OCI-LY1 (cell line): ENCODE data around the gene RBP4.

Experiments used
- H2AFZ ChIP-seq: fragments of 200-600 bp; sonication (generic), shearing (Covaris generic); 2 replicates; pipeline ENCODE4 v1.6.0; 2014; ENCODE audit warnings: antibody characterized with exemption, mild to moderate bottlenecking, low read length
- H3F3A ChIP-seq: fragments of 200-600 bp; sonication (generic), shearing (Covaris generic); 2 replicates; pipeline ENCODE4 v1.6.0; 2014; ENCODE audit warnings: mild to moderate bottlenecking, antibody characterized with exemption, low read length, moderate library complexity; ENCODE audit not compliant: insufficient read depth
- H3K27ac ChIP-seq: fragments of 200-600 bp; sonication (generic); 2 replicates; pipeline ENCODE4 v1.5.1; 2014; ENCODE audit warnings: low read length, mixed run types, mild to moderate bottlenecking, low read depth; ENCODE audit not compliant: poor library complexity, severe bottlenecking
- H3K27me3 ChIP-seq: fragments of 200-600 bp; sonication (generic); 2 replicates; pipeline ENCODE4 v1.6.0; 2014; ENCODE audit warnings: antibody characterized with exemption, mild to moderate bottlenecking, low read length, moderate library complexity; ENCODE audit not compliant: insufficient read depth
- H3K36me3 ChIP-seq: fragments of 200-600 bp; sonication (generic); 2 replicates; pipeline ENCODE4 v1.6.1; 2014; ENCODE audit warnings: mild to moderate bottlenecking, antibody characterized with exemption, low read length, moderate library complexity, mixed read lengths; ENCODE audit not compliant: insufficient read depth
- H3K4me1 ChIP-seq: fragments of 200-600 bp; sonication (generic); 2 replicates; pipeline ENCODE4 v1.5.1; 2014; ENCODE audit warnings: mild to moderate bottlenecking, low read length, moderate library complexity; ENCODE audit not compliant: insufficient read depth, severe bottlenecking
- H3K4me2 ChIP-seq: fragments of 200-600 bp; sonication (generic), shearing (Covaris generic); 2 replicates; pipeline ENCODE4 v1.6.1; 2014; ENCODE audit warnings: low read length
- H3K4me3 ChIP-seq: fragments of 200-600 bp; sonication (generic); 2 replicates; pipeline ENCODE4 v1.5.1; 2014; ENCODE audit warnings: low read length, low read depth, mild to moderate bottlenecking, mixed read lengths; ENCODE audit not compliant: poor library complexity, severe bottlenecking
- H3K79me2 ChIP-seq: fragments of 200-600 bp; shearing (Covaris generic); 2 replicates; pipeline ENCODE4 v1.6.1; 2016; ENCODE audit warnings: mixed run types, low read length, mixed read lengths; ENCODE audit not compliant: insufficient read depth
- H3K9ac ChIP-seq: fragments of 200-600 bp; sonication (generic), shearing (Covaris generic); 2 replicates; pipeline ENCODE4 v1.6.1; 2014; ENCODE audit warnings: mild to moderate bottlenecking, low read length, mixed read lengths
- H3K9me2 ChIP-seq: fragments of 200-600 bp; sonication (generic), shearing (Covaris generic); 2 replicates; pipeline ENCODE4 v1.6.1; 2014; ENCODE audit warnings: low read depth, mild to moderate bottlenecking, low read length, mixed read lengths
- H3K9me3 ChIP-seq: fragments of 200-600 bp; shearing (Covaris generic); 2 replicates; pipeline ENCODE4 v1.6.1; 2014; ENCODE audit warnings: low read length, mixed read lengths
- H4K20me1 ChIP-seq: fragments of 200-600 bp; sonication (generic), shearing (Covaris generic); 2 replicates; pipeline ENCODE4 v1.6.0; 2016; ENCODE audit warnings: mild to moderate bottlenecking, low read length; ENCODE audit not compliant: insufficient read depth
- CTCF ChIP-seq: fragments of 200-600 bp; sonication (generic), shearing (Covaris generic); IDR thresholded peaks from 2 replicates; pipeline ENCODE4 v1.5.1; 2017; ENCODE audit warnings: mild to moderate bottlenecking, antibody characterized with exemption, low read length, moderate library complexity, mixed read lengths
- EZH2 ChIP-seq: fragments of 200-600 bp; sonication (generic), shearing (Covaris generic); IDR thresholded peaks from 2 replicates; pipeline ENCODE4 v1.8.0; 2017; ENCODE audit warnings: borderline replicate concordance, mixed run types, mild to moderate bottlenecking, antibody characterized with exemption, low read length, moderate library complexity, mixed read lengths

Gene RBP4

GRCh38 chr10:93629647-93630305 lies 28.7 kb upstream of the RBP4 start:
- Histone ChIP-seq H3K36me3 (no peaks in the 10 kb centered on the region), H3K79me2 (no peaks in the 10 kb centered on the region), H3K9ac (no peak overlapping the region), H2AFZ (no peak overlapping the region), H3F3A (no peaks in the 10 kb centered on the region), H3K9me2 (no peaks in the 10 kb centered on the region), H4K20me1 (no peaks in the 10 kb centered on the region), H3K9me3 (no peaks in the 10 kb centered on the region), H3K27me3 (no peaks in the 10 kb centered on the region), H3K4me2 (no peak overlapping the region), H3K4me3 (no peak overlapping the region), H3K4me1 (no peaks in the 10 kb centered on the region), H3K27ac (no peak overlapping the region)
- TF ChIP-seq CTCF: no peak
- no peak for TF ChIP-seq EZH2

- Histone ChIP-seq H3K4me1 (no peaks in the 10 kb centered on the region), H3K27ac (no peak overlapping the region), H3K79me2 (no peaks in the 10 kb centered on the region), H4K20me1 (no peaks in the 10 kb centered on the region), H3K9me3 (no peaks in the 10 kb centered on the region), H3F3A (no peaks in the 10 kb centered on the region), H2AFZ (no peak overlapping the region), H3K4me3 (no peak overlapping the region), H3K9ac (no peak overlapping the region), H3K27me3 (no peaks in the 10 kb centered on the region), H3K36me3 (no peaks in the 10 kb centered on the region), H3K4me2 (no peak overlapping the region), H3K9me2 (no peaks in the 10 kb centered on the region)
- no peak for TF ChIP-seq CTCF
- TF ChIP-seq EZH2: no peak
Measured at GRCh38 chr10:93628858-93629257, 27.8 kb upstream of the RBP4 start.

GRCh38 chr10:93622942-93623341 lies 21.9 kb upstream of the RBP4 start:
- Histone ChIP-seq H3K27me3 (no peaks in the 10 kb centered on the region), H2AFZ (no peak overlapping the region), H4K20me1 (no peaks in the 10 kb centered on the region), H3K9me3 (no peaks in the 10 kb centered on the region), H3K36me3 (no peaks in the 10 kb centered on the region), H3F3A (no peaks in the 10 kb centered on the region), H3K4me2 (no peak overlapping the region), H3K4me1 (no peaks in the 10 kb centered on the region), H3K4me3 (no peak overlapping the region), H3K79me2 (no peaks in the 10 kb centered on the region), H3K27ac (no peak overlapping the region), H3K9me2 (no peaks in the 10 kb centered on the region), H3K9ac (no peak overlapping the region)
- TF ChIP-seq CTCF (no peak), EZH2 (no peak)
